ENCODE data around the gene MEF2C.
"Not testable (repeated sequence)": the region's sequence is repeated elsewhere in the genome, so short reads cannot be mapped to it uniquely, and the experiment has no call there.

Gene MEF2C

DNA sequence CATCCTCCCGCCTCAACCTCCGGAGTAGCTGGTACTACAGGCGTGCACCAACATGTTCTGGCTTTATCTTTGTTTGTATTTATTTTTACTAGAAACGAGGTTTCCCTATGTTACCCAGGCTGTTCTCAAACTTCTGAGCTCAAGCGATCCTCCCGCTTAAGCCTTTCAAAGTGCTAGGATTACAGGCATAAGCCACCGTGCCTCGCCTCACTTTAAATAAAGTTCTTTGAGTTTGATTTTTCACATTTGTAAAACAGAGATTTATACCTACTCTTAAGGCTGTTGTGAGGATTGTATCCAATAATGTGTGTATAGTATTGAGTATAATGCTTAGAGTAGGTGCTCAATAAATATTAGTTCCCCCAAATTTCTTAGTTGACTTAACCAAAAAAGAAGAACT, 75.7 kb downstream of the MEF2C start:
- no peaks in the 10 kb centered on the region for H3K9me3 Mint-ChIP-seq
- intact Hi-C loops (cut with micrococcal nuclease): no loop called here
- H3K4me3 Mint-ChIP-seq: no peak overlapping the region
- H3K27me3 Mint-ChIP-seq: no peaks in the 10 kb centered on the region
- H3K4me1 Mint-ChIP-seq (ENCODE audit: low read depth): peaks cover 12% of the 10 kb centered on the region
- H3K36me3 Mint-ChIP-seq (ENCODE audit: low read depth): peaks cover 19% of the 10 kb centered on the region
- no peak overlapping the region for H3K27ac Mint-ChIP-seq

DNA sequence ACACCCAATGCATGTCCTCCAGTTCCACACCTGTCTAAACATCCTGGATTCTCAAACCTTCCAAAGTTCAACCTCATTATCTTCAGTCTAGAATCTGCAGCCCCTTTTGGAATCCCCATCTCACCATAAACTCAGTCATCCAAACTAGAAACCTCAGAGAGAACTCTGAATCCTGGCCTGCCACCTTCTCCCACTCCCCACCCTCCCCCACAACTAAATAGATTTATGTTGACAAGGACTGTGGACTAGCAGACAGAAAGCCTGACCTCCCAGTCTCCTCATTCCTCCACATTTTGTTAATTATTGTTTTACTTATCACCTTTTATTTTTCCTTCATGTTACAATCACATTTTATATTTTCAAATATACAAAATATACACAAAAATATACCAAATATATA, 76.6 kb downstream of the MEF2C start:
- H3K27ac Mint-ChIP-seq: no peak overlapping the region
- peaks cover 12% of the 10 kb centered on the region for H3K4me1 Mint-ChIP-seq (ENCODE audit: low read depth)
- intact Hi-C loops (cut with micrococcal nuclease): no loop called here
- H3K36me3 Mint-ChIP-seq (ENCODE audit: low read depth): peaks cover 29% of the 10 kb centered on the region
- no peak overlapping the region for H3K4me3 Mint-ChIP-seq
- no peaks in the 10 kb centered on the region for H3K9me3 Mint-ChIP-seq
- H3K27me3 Mint-ChIP-seq: no peaks in the 10 kb centered on the region

DNA sequence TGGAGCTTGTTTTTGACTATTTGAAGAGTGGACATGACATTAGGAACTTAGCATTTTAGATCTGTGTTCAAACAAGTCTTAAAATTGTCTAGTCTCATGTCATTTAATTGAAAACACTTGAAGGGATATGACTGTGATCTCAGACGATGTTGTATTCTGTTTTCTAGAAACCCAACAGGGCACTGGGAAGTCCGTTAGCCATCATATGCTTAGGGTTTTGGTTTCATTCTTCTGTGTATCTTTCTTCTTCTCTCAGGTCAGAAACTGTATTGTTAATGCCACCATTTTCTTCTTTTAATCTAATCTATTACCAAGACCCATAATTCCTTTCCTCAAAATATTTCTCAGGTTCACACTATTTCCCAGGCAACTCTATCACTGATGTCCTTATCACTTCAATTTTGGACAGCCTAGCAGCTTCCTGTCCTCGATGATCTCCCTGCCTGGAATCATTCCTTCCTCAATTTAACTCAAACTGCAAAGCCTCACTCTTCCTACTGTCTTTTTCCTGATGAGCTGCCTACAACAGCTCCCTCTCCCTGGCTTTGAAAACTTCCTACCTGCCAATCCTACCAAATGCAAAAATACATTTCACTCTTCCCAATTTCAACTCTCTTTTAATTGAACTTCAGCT, 77.7 kb downstream of the MEF2C start:
- H3K36me3 Mint-ChIP-seq (ENCODE audit: low read depth): peaks cover 33% of the 10 kb centered on the region
- peak overlapping the region; percentile 25 for H3K27ac Mint-ChIP-seq
- H3K9me3 Mint-ChIP-seq: no peaks in the 10 kb centered on the region
- intact Hi-C loops (cut with micrococcal nuclease): no loop called here
- no peaks in the 10 kb centered on the region for H3K27me3 Mint-ChIP-seq
- peaks cover 12% of the 10 kb centered on the region for H3K4me1 Mint-ChIP-seq (ENCODE audit: low read depth)
- H3K4me3 Mint-ChIP-seq: peak overlapping the region; percentile 14

DNA sequence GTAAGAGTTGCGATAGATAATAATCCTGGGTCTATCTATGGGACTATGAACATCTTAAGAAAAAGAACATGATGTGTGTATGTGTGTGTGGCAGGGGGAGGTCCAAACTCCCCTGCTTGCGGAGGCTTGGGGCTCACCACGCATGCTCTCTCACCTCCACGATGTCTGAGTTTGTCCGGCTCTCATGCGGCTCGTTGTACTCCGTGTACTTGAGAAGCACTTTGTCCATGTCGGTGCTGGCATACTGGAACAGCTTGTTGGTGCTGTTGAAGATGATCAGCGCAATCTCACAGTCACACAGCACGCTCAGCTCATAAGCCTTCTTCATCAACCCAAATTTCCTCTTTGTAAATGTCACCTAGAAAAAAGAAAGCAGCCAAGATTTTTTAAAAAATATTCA, 78.5 kb downstream of the MEF2C start:
- peaks cover 12% of the 10 kb centered on the region for H3K4me1 Mint-ChIP-seq (ENCODE audit: low read depth)
- H3K27me3 Mint-ChIP-seq: no peaks in the 10 kb centered on the region
- H3K27ac Mint-ChIP-seq: peak overlapping the region; percentile 15
- no peak overlapping the region for H3K4me3 Mint-ChIP-seq
- no peaks in the 10 kb centered on the region for H3K9me3 Mint-ChIP-seq
- intact Hi-C loops (cut with micrococcal nuclease): no loop called here
- H3K36me3 Mint-ChIP-seq (ENCODE audit: low read depth): peaks cover 41% of the 10 kb centered on the region

DNA sequence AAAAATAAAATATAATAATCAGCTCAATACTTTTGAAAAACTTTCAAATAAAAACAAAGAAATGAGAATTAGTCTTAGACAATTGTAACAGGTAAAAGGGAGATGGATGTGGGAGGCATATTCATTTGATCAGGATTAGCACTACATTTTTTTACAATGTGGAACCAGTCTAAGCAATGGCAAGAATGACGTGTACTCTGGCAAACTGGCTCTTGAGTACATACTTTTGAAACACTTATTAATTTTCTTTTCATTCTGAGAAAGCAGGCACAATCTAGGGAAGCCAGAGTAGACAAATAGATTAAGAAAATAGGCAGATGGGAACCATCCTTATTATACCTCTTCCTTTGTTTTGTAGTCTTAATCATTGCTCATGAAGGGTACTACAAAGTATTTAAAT, 79.7 kb downstream of the MEF2C start:
- intact Hi-C loops (cut with micrococcal nuclease): no loop called here
- H3K36me3 Mint-ChIP-seq (ENCODE audit: low read depth): peaks cover 49% of the 10 kb centered on the region
- no peaks in the 10 kb centered on the region for H3K27me3 Mint-ChIP-seq
- H3K9me3 Mint-ChIP-seq: peaks cover 4% of the 10 kb centered on the region
- H3K4me3 Mint-ChIP-seq: no peak overlapping the region
- H3K4me1 Mint-ChIP-seq (ENCODE audit: low read depth): peaks cover 12% of the 10 kb centered on the region
- no peak overlapping the region for H3K27ac Mint-ChIP-seq

DNA sequence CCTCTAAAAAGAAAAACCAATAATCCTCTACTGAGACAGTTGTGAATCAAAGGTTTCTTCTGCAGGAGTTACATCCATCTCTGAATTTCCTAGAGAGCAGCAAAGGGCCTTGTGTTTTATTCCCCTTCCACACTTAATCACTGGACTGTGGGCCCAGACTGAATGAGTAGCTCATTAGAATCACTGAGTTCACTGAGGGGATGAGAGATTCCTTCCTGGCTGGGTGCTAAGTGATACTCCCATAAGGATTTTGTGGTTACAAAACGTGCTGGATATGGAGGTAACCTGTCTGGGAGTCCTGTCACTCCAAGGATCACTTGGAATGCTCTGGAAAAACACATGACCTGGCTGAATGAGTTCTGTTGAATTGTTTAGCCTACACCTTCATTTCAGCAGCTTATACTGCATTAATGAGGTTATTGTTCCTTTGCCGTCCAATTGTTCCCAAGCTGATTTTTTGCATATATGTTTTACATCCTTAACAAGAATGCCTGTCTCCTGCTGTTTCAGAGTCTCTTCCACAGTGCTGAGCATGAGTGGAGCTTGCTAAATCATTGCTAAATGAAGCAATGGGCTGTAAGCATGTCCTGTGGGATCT, 82.9 kb downstream of the MEF2C start:
- Mint-ChIP-seq H3K4me1 (ENCODE audit: low read depth) (no peaks in the 10 kb centered on the region), H3K27me3 (no peaks in the 10 kb centered on the region), H3K9me3 (peaks cover 12% of the 10 kb centered on the region), H3K36me3 (ENCODE audit: low read depth) (peaks cover 55% of the 10 kb centered on the region), H3K27ac (no peak overlapping the region), H3K4me3 (no peak overlapping the region)
- intact Hi-C loops (cut with micrococcal nuclease): no loop called here

DNA sequence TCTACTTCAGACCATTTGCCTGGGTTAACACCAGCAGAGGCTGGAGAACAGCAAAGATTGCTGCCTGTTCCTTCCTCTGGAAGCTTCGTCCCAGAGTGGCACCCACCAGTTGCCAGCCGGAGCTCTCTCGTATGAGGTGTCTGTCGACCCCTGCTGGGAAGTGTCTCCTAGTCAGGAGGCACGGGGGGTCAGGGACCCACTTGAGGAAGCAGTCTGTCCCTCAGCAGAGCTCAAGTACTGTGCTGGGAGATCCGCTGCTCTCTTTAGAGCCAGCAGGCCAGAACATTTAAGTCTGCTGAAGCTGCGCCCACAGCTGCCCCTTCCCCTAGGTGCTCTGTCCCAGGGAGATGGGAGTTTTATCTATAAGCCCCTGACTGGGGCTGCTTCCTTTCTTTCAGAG, 84.1 kb downstream of the MEF2C start:
- not testable (repeated sequence) for H3K27ac Mint-ChIP-seq

DNA sequence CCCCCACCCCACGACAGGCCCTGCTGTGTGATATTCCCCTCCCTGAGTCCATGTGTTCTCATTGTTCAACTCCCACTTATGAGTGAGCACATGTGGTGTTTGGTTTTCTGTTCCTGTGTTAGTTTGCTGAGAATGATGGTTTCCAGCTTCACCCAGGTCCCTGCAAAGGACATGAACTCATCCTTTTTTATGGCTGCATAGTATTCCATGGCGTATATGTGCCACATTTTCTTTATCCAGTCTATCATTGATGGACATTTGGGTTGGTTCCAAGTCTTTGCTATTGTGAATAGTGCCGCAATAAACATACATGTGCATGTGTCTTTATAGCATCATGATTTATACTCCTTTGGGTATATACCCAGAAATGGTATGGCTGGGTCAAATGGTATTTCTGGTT, 89.2 kb downstream of the MEF2C start:
- H3K27ac Mint-ChIP-seq: not testable (repeated sequence)

More for the DNA sequence above, 84.1 kb downstream of the MEF2C start:
- Mint-ChIP-seq H3K36me3 (ENCODE audit: low read depth) (peaks cover 46% of the 10 kb centered on the region), H3K9me3 (peaks cover 18% of the 10 kb centered on the region)
- H3K4me3 Mint-ChIP-seq; H3K4me1 Mint-ChIP-seq (ENCODE audit: low read depth); intact Hi-C loops (cut with micrococcal nuclease); H3K27me3 Mint-ChIP-seq: not testable (repeated sequence)

DNA sequence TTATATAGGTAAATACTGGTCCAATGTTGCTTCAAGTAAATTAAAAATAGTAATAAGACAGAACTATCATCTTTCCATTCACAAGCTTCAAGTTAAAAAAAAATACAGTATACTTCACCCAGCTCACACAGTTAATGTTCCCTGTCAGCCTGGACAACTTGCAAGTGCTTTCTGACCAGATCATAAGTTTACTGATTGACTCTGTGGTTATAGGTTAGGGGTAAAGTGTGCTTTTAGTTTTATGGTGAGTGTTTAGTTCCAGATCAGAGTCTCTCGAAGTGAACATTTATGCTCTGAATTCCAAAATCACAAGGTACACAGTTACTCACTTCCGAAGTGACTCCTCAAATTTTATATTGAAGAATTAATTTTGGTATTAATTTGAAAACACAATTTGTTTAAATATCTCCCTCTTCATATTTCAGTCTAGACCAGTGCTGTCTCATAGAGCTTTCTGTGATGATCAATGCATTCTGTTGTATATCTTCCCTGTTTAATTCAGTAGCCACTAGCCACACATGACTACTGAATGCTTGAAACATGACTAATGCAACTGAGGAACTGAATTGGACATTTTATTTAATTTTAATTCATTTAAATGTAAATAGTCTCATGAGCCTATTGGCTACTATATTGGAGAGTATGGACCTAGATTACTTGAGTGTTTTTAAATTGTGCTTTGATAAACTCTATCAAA, 90.7 kb downstream of the MEF2C start:
- no peak overlapping the region for H3K27ac Mint-ChIP-seq
- H3K36me3 Mint-ChIP-seq (ENCODE audit: low read depth): no peaks in the 10 kb centered on the region
- intact Hi-C loops (cut with micrococcal nuclease): no loop called here
- H3K4me3 Mint-ChIP-seq: no peak overlapping the region
- peaks cover 6% of the 10 kb centered on the region for H3K4me1 Mint-ChIP-seq (ENCODE audit: low read depth)
- peaks cover 6% of the 10 kb centered on the region for H3K9me3 Mint-ChIP-seq
- H3K27me3 Mint-ChIP-seq: no peaks in the 10 kb centered on the region

More for the DNA sequence above, 89.2 kb downstream of the MEF2C start:
- H3K27me3 Mint-ChIP-seq; intact Hi-C loops (cut with micrococcal nuclease); H3K4me1 Mint-ChIP-seq (ENCODE audit: low read depth); H3K4me3 Mint-ChIP-seq: not testable (repeated sequence)
- peaks cover 11% of the 10 kb centered on the region for H3K36me3 Mint-ChIP-seq (ENCODE audit: low read depth)
- peaks cover 18% of the 10 kb centered on the region for H3K9me3 Mint-ChIP-seq

DNA sequence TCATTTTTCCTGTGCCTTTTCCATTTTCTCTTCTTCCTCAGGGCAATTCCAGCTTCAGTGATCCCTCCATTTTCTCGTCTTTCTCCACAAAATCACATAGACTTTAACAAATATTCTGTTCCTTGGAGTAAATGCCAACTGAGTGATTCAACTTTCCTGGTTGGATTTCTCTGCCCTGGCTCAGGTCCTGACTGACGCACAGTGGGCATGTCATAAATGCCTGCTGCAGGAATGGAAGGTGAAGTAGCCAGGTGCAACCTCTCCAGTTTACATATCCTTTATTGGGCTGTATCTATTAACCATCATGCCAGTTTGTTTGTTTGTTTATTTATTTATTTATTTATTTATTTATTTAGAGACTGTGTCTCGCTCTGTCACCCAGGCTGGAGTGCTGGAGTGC, 95.1 kb downstream of the MEF2C start:
- H3K4me3 Mint-ChIP-seq: no peak overlapping the region
- H3K27ac Mint-ChIP-seq: no peak overlapping the region
- H3K4me1 Mint-ChIP-seq (ENCODE audit: low read depth): peaks cover 30% of the 10 kb centered on the region
- no peaks in the 10 kb centered on the region for H3K36me3 Mint-ChIP-seq (ENCODE audit: low read depth)
- H3K27me3 Mint-ChIP-seq: no peaks in the 10 kb centered on the region
- intact Hi-C loops (cut with micrococcal nuclease): loop anchor here (5.0 kb wide), 1 partner anchor 34 kb away; no protein-coding TSS in a partner anchor
- H3K9me3 Mint-ChIP-seq: no peaks in the 10 kb centered on the region

DNA sequence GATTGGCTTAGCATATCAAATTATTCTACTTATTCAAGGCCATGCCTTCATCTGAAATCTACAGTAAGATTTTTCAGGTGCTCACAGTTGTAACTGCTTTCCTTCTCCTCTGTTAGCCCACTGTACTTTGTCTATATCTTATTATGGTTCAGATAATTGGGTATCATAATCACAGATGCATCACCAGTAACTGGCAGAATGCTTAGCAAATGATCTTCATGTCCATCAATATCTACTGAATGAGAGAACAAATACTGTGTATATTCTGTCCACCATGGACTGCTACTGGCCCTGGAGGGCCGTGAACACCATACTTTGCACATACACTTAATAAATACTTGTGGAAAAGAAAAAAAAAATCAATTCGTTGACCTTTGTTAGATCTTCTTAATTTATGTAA, 96.2 kb downstream of the MEF2C start:
- intact Hi-C loops (cut with micrococcal nuclease): loop anchor here (5.0 kb wide), 1 partner anchor 36 kb away; no protein-coding TSS in a partner anchor
- peaks cover 35% of the 10 kb centered on the region for H3K4me1 Mint-ChIP-seq (ENCODE audit: low read depth)
- H3K4me3 Mint-ChIP-seq: no peak overlapping the region
- H3K27me3 Mint-ChIP-seq: no peaks in the 10 kb centered on the region
- H3K36me3 Mint-ChIP-seq (ENCODE audit: low read depth): no peaks in the 10 kb centered on the region
- H3K9me3 Mint-ChIP-seq: no peaks in the 10 kb centered on the region
- H3K27ac Mint-ChIP-seq: no peak overlapping the region

DNA sequence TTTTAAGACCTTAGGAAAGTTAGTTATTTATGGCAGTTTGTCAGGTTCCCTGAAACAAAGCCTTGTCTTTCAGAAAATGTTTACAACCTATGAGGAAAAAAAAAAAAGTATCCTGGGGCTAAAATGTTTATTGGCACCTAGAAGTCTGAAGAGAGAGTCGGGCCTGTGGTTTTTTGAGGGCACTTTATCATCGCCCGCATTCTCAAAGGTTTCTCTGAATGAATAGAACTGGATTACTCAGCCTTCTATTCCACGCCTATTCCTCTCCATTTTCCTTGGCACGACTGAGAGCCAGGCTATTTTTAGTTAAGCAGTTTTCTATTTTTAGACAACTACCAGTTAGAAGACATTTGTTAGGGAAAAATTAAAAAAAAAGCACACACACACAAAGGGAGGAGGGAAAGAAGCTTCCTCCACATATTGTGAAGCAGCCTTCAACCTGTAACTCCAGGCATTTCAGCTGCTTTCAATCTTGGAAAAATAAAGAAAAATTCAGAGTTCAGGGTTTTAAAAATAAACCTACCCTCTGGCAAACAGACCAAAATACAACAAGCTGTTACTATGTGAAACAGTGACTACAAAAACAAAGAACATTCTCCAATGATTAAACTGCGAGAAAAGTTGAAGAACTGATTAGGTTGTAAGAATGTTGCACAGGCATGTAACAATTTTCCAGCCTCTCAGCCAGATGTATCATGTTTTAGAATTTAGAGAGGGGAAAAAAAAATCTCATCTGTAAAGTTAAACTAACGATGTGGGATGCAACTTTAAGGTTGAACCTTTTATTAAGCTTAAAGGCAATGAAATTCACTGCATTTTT, 97.0 kb downstream of the MEF2C start:
- Mint-ChIP-seq H3K9me3 (no peaks in the 10 kb centered on the region), H3K4me3 (no peak overlapping the region)
- intact Hi-C loops (cut with micrococcal nuclease): loop anchor here (5.0 kb wide), 1 partner anchor 36 kb away; no protein-coding TSS in a partner anchor

DNA sequence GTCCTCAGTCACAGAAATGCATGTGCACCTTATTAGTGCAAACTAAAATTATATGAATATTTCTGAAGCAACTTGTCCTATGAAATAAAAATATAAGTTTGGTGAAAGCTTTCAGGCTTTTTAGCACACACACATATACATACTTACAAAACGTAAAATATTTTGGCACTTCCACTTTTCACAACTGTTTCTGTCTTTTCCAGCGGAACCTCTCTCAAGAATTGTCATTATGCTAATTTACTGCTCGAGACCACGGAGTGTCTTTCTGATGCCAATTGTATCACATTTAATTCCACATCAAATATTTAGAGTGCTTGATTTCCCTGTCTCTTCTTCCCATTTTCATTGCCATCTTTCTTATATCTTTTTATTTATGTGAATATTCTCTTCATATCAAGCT, 100.4 kb downstream of the MEF2C start:
- Mint-ChIP-seq H3K27ac (peak overlapping the region; percentile 74), H3K36me3 (ENCODE audit: low read depth) (no peaks in the 10 kb centered on the region), H3K4me3 (peak overlapping the region; percentile 39), H3K4me1 (ENCODE audit: low read depth) (peaks cover 44% of the 10 kb centered on the region), H3K27me3 (no peaks in the 10 kb centered on the region), H3K9me3 (no peaks in the 10 kb centered on the region)
- intact Hi-C loops (cut with micrococcal nuclease): no loop called here

More for the DNA sequence above, 97.0 kb downstream of the MEF2C start:
- no peaks in the 10 kb centered on the region for H3K36me3 Mint-ChIP-seq (ENCODE audit: low read depth)
- no peaks in the 10 kb centered on the region for H3K27me3 Mint-ChIP-seq
- peaks cover 35% of the 10 kb centered on the region for H3K4me1 Mint-ChIP-seq (ENCODE audit: low read depth)
- H3K27ac Mint-ChIP-seq: peak overlapping the region; percentile 30

DNA sequence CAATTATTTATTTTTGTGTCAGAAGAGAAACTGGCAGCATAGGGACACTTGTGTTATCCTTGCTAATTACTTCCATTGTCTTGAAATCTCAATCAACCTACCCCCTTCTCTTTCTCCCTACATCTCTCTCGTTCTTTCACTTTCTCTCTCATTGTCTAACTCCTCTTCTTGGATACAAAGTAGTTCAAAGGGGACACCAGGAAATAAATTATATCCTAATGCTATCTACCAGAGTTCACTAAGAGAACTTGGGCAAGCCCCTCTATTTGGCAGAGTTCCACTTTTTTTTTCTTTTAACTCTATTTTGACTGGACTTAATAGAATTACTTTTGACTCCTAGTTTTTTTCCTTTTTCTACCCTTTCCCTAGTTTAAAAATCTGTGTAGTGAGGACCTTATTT, 102.2 kb downstream of the MEF2C start:
- Mint-ChIP-seq H3K4me1 (ENCODE audit: low read depth) (peaks cover 33% of the 10 kb centered on the region), H3K4me3 (no peak overlapping the region)
- intact Hi-C loops (cut with micrococcal nuclease): no loop called here

More for the DNA sequence above, 102.2 kb downstream of the MEF2C start:
- Mint-ChIP-seq H3K9me3 (no peaks in the 10 kb centered on the region), H3K27ac (no peak overlapping the region), H3K36me3 (ENCODE audit: low read depth) (no peaks in the 10 kb centered on the region), H3K27me3 (no peaks in the 10 kb centered on the region)
